GM18861 (cell line): ENCODE results near the gene CADM1.

Experiments
- ATAC-seq: cut with Tn5 transposase; IDR thresholded peaks from one replicate; pipeline ENCODE4 v1.9.1; 2021; ENCODE audit not compliant: unreplicated experiment

CADM1 gene

DNA sequence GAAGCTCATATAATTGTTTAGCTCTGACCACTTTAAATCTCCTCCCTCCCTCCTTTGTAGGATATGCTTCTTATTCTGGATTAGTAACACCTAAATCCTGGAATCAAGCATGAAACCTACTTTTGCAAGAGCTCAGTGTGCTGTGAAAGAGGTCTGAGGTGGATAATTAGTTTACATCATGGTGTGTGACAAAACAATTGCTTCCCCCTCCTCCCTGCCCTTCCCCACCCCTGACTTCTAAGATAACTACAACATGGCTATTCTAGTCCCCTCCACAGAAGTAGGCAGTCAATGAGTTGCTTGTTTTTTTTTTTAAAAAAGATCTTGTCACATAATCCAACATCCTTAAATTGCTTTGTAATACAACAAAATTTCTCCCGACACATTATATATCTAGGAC is 314.0 kb downstream of the CADM1 start:
- no peak for ATAC-seq

GRCh38 chr11:115188898-115189278 is 315.3 kb downstream of the CADM1 start:
- ATAC-seq, result no peak

- no peak for ATAC-seq
Observed at GRCh38 chr11:115188188-115188897, 315.9 kb downstream of the CADM1 start.

DNA sequence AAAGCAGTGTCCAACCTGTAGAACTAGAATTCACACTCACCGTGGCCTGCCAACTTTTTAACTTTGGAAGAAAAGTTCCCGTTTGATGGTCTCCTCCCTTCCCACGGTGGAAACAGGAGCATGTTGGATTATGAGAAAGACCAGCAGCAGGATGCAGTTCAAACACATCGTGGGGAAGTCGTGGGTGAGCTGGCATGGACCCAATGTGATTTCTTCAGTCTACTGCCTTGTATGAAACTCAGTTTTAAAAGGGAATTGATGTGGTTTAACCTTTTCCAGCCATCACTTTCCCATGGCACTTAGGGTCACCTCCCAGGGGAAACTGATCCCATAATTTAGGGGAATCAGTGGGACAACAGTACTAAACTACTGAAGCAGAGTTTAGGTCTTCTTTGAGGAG is 318.3 kb downstream of the CADM1 start:
- ATAC-seq, result no peak

GRCh38 chr11:115185507-115185906 is 318.7 kb downstream of the CADM1 start:
- no peak for ATAC-seq

GRCh38 chr11:115184901-115185300 is 319.3 kb downstream of the CADM1 start:
- ATAC-seq, result no peak

GRCh38 chr11:115183830-115184229 is 320.4 kb downstream of the CADM1 start:
- ATAC-seq, result no peak

DNA sequence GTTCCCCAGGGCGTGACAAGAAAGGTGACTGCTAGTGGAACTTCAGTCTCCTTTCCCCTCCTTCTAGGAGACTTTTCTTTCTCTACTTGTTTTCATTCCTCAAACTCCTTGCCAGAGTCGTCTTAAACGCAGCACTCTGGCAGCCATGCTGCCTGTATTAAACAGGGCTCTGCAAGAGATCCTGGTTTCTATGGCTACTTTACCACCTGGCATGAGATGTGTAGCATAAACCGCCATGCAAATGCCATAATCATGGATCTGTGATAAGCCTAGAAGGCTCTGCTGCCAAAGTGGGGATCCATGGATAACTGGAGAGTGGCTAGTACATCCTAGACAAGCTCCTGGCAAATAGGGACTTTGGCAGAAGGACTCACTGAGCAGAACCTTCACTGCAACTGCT is 321.1 kb downstream of the CADM1 start:
- ATAC-seq, result no peak

DNA sequence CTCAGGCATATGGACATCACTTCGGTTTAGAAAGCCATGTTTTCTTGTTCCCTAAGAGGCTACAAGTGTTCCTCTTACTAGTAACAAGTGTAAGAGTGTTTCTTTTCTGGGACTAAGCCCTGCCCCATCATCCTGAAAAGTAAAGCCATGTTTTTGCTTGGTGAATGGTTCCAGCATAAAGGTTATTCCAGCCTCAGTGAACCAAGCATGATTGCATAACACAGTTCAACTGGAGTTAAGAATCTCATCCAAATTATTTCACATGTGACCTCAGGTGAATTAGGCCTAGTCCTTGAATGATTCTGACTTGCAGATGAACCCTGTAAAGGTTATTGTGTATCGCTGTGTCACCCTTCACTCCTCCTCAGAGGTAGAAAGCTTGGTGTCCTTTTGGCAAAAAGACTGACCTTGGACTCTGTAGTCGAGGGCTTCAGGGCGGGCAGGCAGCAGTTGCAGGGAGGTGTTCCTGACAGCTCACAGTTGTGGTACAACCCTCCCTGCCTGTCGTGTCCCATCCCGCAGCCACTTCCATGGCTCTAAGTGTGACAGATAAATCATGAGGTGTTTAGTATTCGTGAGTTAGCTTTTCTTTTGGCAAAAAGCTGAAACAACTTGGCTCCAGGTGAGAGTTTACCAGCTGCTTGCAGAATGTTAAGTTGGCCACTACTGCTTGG is 321.8 kb downstream of the CADM1 start:
- no peak for ATAC-seq

DNA sequence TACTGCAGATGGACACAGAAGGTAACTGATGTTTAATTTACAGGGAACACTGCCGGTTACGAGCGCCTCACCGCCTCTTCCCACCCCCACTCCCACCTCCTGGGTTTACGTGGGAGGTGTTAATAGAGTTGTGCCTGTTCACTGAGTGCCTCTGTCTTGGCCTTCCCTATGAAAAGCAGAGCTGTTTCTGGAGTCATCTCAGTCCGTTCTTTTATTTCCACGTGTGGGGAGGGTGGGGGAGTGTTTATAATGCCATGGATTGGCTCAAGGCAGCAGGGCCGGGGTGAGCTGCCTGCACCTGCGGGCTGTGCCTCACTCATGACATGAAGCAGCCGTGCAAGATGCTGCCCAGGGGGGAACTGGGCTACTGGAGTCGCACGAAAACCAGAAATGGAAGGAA is 322.7 kb downstream of the CADM1 start:
- no peak for ATAC-seq

- ATAC-seq, result no peak
Observed at GRCh38 chr11:115180272-115180671, 323.9 kb downstream of the CADM1 start.

DNA sequence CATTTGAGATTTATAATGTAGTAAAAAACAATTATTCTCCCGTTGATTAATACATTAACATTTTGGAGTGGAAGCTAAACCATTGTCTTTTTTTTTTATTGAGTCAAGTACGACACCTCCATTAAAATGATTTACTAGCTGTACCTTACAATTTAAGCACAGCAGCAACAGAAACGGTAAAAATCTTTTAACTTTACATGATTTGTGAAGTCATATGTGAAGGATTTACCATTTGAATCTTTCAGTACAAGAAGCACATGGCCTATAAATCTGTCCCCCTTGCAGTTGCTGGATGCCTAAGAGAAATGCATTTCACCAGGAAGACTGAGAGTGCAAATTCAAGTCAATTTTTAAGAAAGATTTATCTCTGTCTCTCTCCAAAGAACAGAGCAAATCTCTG is 324.6 kb downstream of the CADM1 start:
- no peak for ATAC-seq

GRCh38 chr11:115178705-115179104 is 325.5 kb downstream of the CADM1 start:
- no peak for ATAC-seq

- no peak for ATAC-seq
Observed at GRCh38 chr11:115173136-115173535, 331.1 kb downstream of the CADM1 start.

- ATAC-seq, result no peak
Observed at GRCh38 chr11:115170133-115170815, 333.9 kb downstream of the CADM1 start.

GRCh38 chr11:115169251-115169650 is 335.0 kb downstream of the CADM1 start:
- ATAC-seq, result no peak

GRCh38 chr11:115168686-115169085 is 335.5 kb downstream of the CADM1 start:
- no peak for ATAC-seq

DNA sequence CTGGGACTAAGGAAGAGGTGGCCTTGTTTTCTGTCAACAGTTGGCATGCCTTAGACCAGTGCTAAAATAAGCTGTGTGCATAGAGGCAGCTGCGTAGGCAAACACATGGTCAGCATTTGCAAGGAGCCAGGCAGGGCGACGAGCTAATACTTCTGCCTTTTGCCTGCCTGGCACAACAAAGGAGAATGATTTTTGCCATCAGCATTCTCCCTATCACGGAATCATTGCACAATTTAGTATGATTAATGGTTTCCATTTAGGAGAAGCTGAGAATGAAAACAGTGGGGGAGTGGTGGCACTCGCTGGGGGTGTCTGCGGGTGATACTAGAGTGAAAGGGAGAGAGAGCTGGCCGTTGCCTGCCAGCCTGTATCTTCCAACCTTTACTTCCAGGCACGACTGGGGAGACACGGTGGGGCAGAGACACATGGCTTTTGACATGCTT is 336.0 kb downstream of the CADM1 start:
- ATAC-seq, result no peak

GRCh38 chr11:115167456-115167855 is 336.8 kb downstream of the CADM1 start:
- no peak for ATAC-seq

GRCh38 chr11:115166820-115167219 is 337.4 kb downstream of the CADM1 start:
- ATAC-seq, result no peak

- ATAC-seq, result no peak
Observed at GRCh38 chr11:115164774-115165173, 339.4 kb downstream of the CADM1 start.

GRCh38 chr11:115162919-115163318 is 341.3 kb downstream of the CADM1 start:
- ATAC-seq, result no peak
